Measurements from ENCODE around the gene TBL1XR1. TPM values are rescaled to one million over a fixed set of nuclear protein-coding genes. Genes with fewer than 3 reads are reported as not detected.

The TBL1XR1 gene
- total RNA-seq (2014; rRNA removed; shearing (Covaris generic); ENCODE audit: low replicate concordance) = 67.6 and 81.0 TPM in 2 replicates

GRCh38 chr3:177197041-177197726 lies at the start of gene TBL1XR1:
Gene TBL1XR1 (minus strand): TSS chr3:177197482. CDS start chr3:177064977, 132,505 bp downstream.
- peaks cover 2% of the 10 kb centered on the region; the same call in 1 of the 2 replicates for H3K27me3 ChIP-seq (ENCODE audit: low read length)
- peaks cover 25% of the 10 kb centered on the region; the same call in 1 of the 2 replicates for H4K20me1 ChIP-seq (ENCODE audit: insufficient read depth, low read depth, low read length)
- peak within 1 kb of the TSS; percentile 87 for H3K27ac ChIP-seq (ENCODE audit: low read length)
- H3K4me1 ChIP-seq (ENCODE audit: low read length) = peaks cover 47% of the 10 kb centered on the region
- no peaks in the 10 kb centered on the region for H3K9me3 ChIP-seq (ENCODE audit: low read length)
- H3K4me2 ChIP-seq (ENCODE audit: low read depth, low read length, poor library complexity, severe bottlenecking) = peak within 1 kb of the TSS; percentile 94
- peaks cover 42% of the 10 kb centered on the region for H3K79me2 ChIP-seq (ENCODE audit: low read length)
- 0 out of 2 replicates have a peak, but pooled peaks cover 5% of the 10 kb centered on the region for H3K36me3 ChIP-seq (ENCODE audit: insufficient read depth, low read length)
- no peaks in the 10 kb centered on the region for H3K9me2 ChIP-seq (replicated peaks; ENCODE audit: insufficient read depth, low read length)
- peak within 1 kb of the TSS; percentile 92 for H3K9ac ChIP-seq (ENCODE audit: low read length)
- peak within 1 kb of the TSS; percentile 90 for H3K4me3 ChIP-seq (ENCODE audit: low read length)
- DNase-seq = peak; percentile 93
- peak within 1 kb of the TSS; percentile 92 for H2AFZ ChIP-seq (ENCODE audit: low read length)

GRCh38 chr3:177245250-177245649 lies 48.0 kb upstream of the TBL1XR1 start:
- H3K79me2 ChIP-seq (ENCODE audit: low read length) = no peaks in the 10 kb centered on the region
- H3K27ac ChIP-seq (ENCODE audit: low read length) = no peak overlapping the region
- H3K27me3 ChIP-seq (ENCODE audit: low read length) = no peaks in the 10 kb centered on the region
- no peak overlapping the region for H3K9ac ChIP-seq (ENCODE audit: low read length)
- no peaks in the 10 kb centered on the region for H3K9me2 ChIP-seq (replicated peaks; ENCODE audit: insufficient read depth, low read length)
- no peaks in the 10 kb centered on the region for H3K9me3 ChIP-seq (ENCODE audit: low read length)
- peaks cover 11% of the 10 kb centered on the region for H3K4me1 ChIP-seq (ENCODE audit: low read length)
- H4K20me1 ChIP-seq (ENCODE audit: insufficient read depth, low read depth, low read length) = no peaks in the 10 kb centered on the region
- no peak overlapping the region for H3K4me2 ChIP-seq (ENCODE audit: low read depth, low read length, poor library complexity, severe bottlenecking)
- no peak for DNase-seq
- no peak overlapping the region for H3K4me3 ChIP-seq (ENCODE audit: low read length)
- H2AFZ ChIP-seq (ENCODE audit: low read length) = no peak overlapping the region
- H3K36me3 ChIP-seq (ENCODE audit: insufficient read depth, low read length) = no peaks in the 10 kb centered on the region

GRCh38 chr3:177244606-177245005 lies 47.3 kb upstream of the TBL1XR1 start:
- Histone ChIP-seq H3K27ac (ENCODE audit: low read length) (no peak overlapping the region), H3K9ac (ENCODE audit: low read length) (no peak overlapping the region), H3K4me2 (ENCODE audit: low read depth, low read length, poor library complexity, severe bottlenecking) (no peak overlapping the region), H2AFZ (ENCODE audit: low read length) (no peak overlapping the region), H3K9me3 (ENCODE audit: low read length) (no peaks in the 10 kb centered on the region), H3K4me3 (ENCODE audit: low read length) (no peak overlapping the region), H3K9me2 (replicated peaks; ENCODE audit: insufficient read depth, low read length) (no peaks in the 10 kb centered on the region), H3K79me2 (ENCODE audit: low read length) (no peaks in the 10 kb centered on the region), H3K36me3 (ENCODE audit: insufficient read depth, low read length) (no peaks in the 10 kb centered on the region), H3K27me3 (ENCODE audit: low read length) (no peaks in the 10 kb centered on the region), H3K4me1 (ENCODE audit: low read length) (peaks cover 11% of the 10 kb centered on the region), H4K20me1 (ENCODE audit: insufficient read depth, low read depth, low read length) (no peaks in the 10 kb centered on the region)
- no peak for DNase-seq

GRCh38 chr3:177238686-177239216 lies 41.5 kb upstream of the TBL1XR1 start:
- Histone ChIP-seq H3K4me1 (ENCODE audit: low read length) (no peaks in the 10 kb centered on the region), H2AFZ (ENCODE audit: low read length) (no peak overlapping the region), H3K9me2 (replicated peaks; ENCODE audit: insufficient read depth, low read length) (no peaks in the 10 kb centered on the region), H3K9ac (ENCODE audit: low read length) (no peak overlapping the region), H3K79me2 (ENCODE audit: low read length) (no peaks in the 10 kb centered on the region), H3K27me3 (ENCODE audit: low read length) (no peaks in the 10 kb centered on the region), H4K20me1 (ENCODE audit: insufficient read depth, low read depth, low read length) (no peaks in the 10 kb centered on the region), H3K36me3 (ENCODE audit: insufficient read depth, low read length) (no peaks in the 10 kb centered on the region), H3K27ac (ENCODE audit: low read length) (no peak overlapping the region), H3K4me3 (ENCODE audit: low read length) (no peak overlapping the region), H3K9me3 (ENCODE audit: low read length) (no peaks in the 10 kb centered on the region), H3K4me2 (ENCODE audit: low read depth, low read length, poor library complexity, severe bottlenecking) (no peak overlapping the region)
- DNase-seq = no peak

GRCh38 chr3:177237206-177237605 lies 39.9 kb upstream of the TBL1XR1 start:
- H2AFZ ChIP-seq (ENCODE audit: low read length) = no peak overlapping the region
- H3K4me3 ChIP-seq (ENCODE audit: low read length) = no peak overlapping the region
- no peak overlapping the region for H3K27ac ChIP-seq (ENCODE audit: low read length)
- no peak overlapping the region for H3K9ac ChIP-seq (ENCODE audit: low read length)
- no peaks in the 10 kb centered on the region for H3K36me3 ChIP-seq (ENCODE audit: insufficient read depth, low read length)
- no peak overlapping the region for H3K4me2 ChIP-seq (ENCODE audit: low read depth, low read length, poor library complexity, severe bottlenecking)
- no peaks in the 10 kb centered on the region for H4K20me1 ChIP-seq (ENCODE audit: insufficient read depth, low read depth, low read length)
- no peaks in the 10 kb centered on the region for H3K27me3 ChIP-seq (ENCODE audit: low read length)
- H3K79me2 ChIP-seq (ENCODE audit: low read length) = no peaks in the 10 kb centered on the region
- no peaks in the 10 kb centered on the region for H3K9me3 ChIP-seq (ENCODE audit: low read length)
- no peaks in the 10 kb centered on the region for H3K4me1 ChIP-seq (ENCODE audit: low read length)
- no peaks in the 10 kb centered on the region for H3K9me2 ChIP-seq (replicated peaks; ENCODE audit: insufficient read depth, low read length)
- no peak for DNase-seq

- no peaks in the 10 kb centered on the region for H3K79me2 ChIP-seq (ENCODE audit: low read length)
- no peaks in the 10 kb centered on the region for H3K9me3 ChIP-seq (ENCODE audit: low read length)
- H3K27ac ChIP-seq (ENCODE audit: low read length) = no peak overlapping the region
- no peak overlapping the region for H3K4me3 ChIP-seq (ENCODE audit: low read length)
- H3K4me2 ChIP-seq (ENCODE audit: low read depth, low read length, poor library complexity, severe bottlenecking) = no peak overlapping the region
- no peak overlapping the region for H2AFZ ChIP-seq (ENCODE audit: low read length)
- no peaks in the 10 kb centered on the region for H3K27me3 ChIP-seq (ENCODE audit: low read length)
- H4K20me1 ChIP-seq (ENCODE audit: insufficient read depth, low read depth, low read length) = no peaks in the 10 kb centered on the region
- no peaks in the 10 kb centered on the region for H3K4me1 ChIP-seq (ENCODE audit: low read length)
- no peaks in the 10 kb centered on the region for H3K36me3 ChIP-seq (ENCODE audit: insufficient read depth, low read length)
- no peaks in the 10 kb centered on the region for H3K9me2 ChIP-seq (replicated peaks; ENCODE audit: insufficient read depth, low read length)
- no peak overlapping the region for H3K9ac ChIP-seq (ENCODE audit: low read length)
- DNase-seq = no peak
Observed at GRCh38 chr3:177236704-177237103, 39.4 kb upstream of the TBL1XR1 start.

- Histone ChIP-seq H4K20me1 (ENCODE audit: insufficient read depth, low read depth, low read length) (no peaks in the 10 kb centered on the region), H2AFZ (ENCODE audit: low read length) (no peak overlapping the region), H3K9ac (ENCODE audit: low read length) (no peak overlapping the region), H3K9me3 (ENCODE audit: low read length) (no peaks in the 10 kb centered on the region), H3K9me2 (replicated peaks; ENCODE audit: insufficient read depth, low read length) (no peaks in the 10 kb centered on the region), H3K27ac (ENCODE audit: low read length) (no peak overlapping the region), H3K4me1 (ENCODE audit: low read length) (no peaks in the 10 kb centered on the region; the same call in 1 of the 2 replicates), H3K79me2 (ENCODE audit: low read length) (no peaks in the 10 kb centered on the region), H3K4me2 (ENCODE audit: low read depth, low read length, poor library complexity, severe bottlenecking) (no peak overlapping the region), H3K36me3 (ENCODE audit: insufficient read depth, low read length) (no peaks in the 10 kb centered on the region), H3K4me3 (ENCODE audit: low read length) (no peak overlapping the region), H3K27me3 (ENCODE audit: low read length) (no peaks in the 10 kb centered on the region)
- DNase-seq = no peak
Observed at GRCh38 chr3:177234121-177234520, 36.8 kb upstream of the TBL1XR1 start.

GRCh38 chr3:177231242-177231641 lies 34.0 kb upstream of the TBL1XR1 start:
- no peak overlapping the region for H3K4me3 ChIP-seq (ENCODE audit: low read length)
- no peaks in the 10 kb centered on the region for H3K36me3 ChIP-seq (ENCODE audit: insufficient read depth, low read length)
- H3K9me2 ChIP-seq (replicated peaks; ENCODE audit: insufficient read depth, low read length) = no peaks in the 10 kb centered on the region
- H3K79me2 ChIP-seq (ENCODE audit: low read length) = no peaks in the 10 kb centered on the region
- no peaks in the 10 kb centered on the region for H3K9me3 ChIP-seq (ENCODE audit: low read length)
- no peaks in the 10 kb centered on the region for H3K27me3 ChIP-seq (ENCODE audit: low read length)
- H3K4me1 ChIP-seq (ENCODE audit: low read length) = no peaks in the 10 kb centered on the region; the same call in 1 of the 2 replicates
- no peaks in the 10 kb centered on the region for H4K20me1 ChIP-seq (ENCODE audit: insufficient read depth, low read depth, low read length)
- H3K9ac ChIP-seq (ENCODE audit: low read length) = no peak overlapping the region
- no peak for DNase-seq
- no peak overlapping the region for H3K27ac ChIP-seq (ENCODE audit: low read length)
- no peak overlapping the region for H3K4me2 ChIP-seq (ENCODE audit: low read depth, low read length, poor library complexity, severe bottlenecking)
- no peak overlapping the region for H2AFZ ChIP-seq (ENCODE audit: low read length)
